Calu3 (cell line): Measurements from ENCODE around the gene TMPRSS11F. TPM values are rescaled to one million over a fixed set of nuclear protein-coding genes. Genes with fewer than 3 reads are reported as not detected.

ENCODE experiments used
- BruUV-seq: library from RNA; stranded (reverse); fragments of 400-500 nt; replicated peaks from 2 replicates; lab custom pipeline; 2021; lab: Mats Ljungman, UMichigan
- CTCF ChIA-PET: fragments of 300-600 bp; sonication (Branson Sonifier 250); formaldehyde crosslinking; loops from one replicate; lab custom pipeline; 2022; ENCODE audit warnings: antibody characterized with exemption; lab: Charles Lee
- DNase-seq: peaks from one replicate; pipeline ENCODE4 v3.0.0; 2022
- H3K27ac Mint-ChIP-seq: one replicate; pipeline ENCODE4 v1.8.0; 2022; ENCODE audit warnings: mixed read lengths; ENCODE audit not compliant: unreplicated experiment
- H3K27me3 Mint-ChIP-seq: one replicate; pipeline ENCODE4 v1.8.0; 2022; ENCODE audit warnings: mixed read lengths; ENCODE audit not compliant: unreplicated experiment
- H3K36me3 Mint-ChIP-seq: one replicate; pipeline ENCODE4 v1.8.0; 2022; ENCODE audit warnings: mild to moderate bottlenecking, moderate library complexity, mixed read lengths; ENCODE audit not compliant: insufficient read depth, unreplicated experiment
- H3K4me1 Mint-ChIP-seq: one replicate; pipeline ENCODE4 v1.8.0; 2022; ENCODE audit warnings: mild to moderate bottlenecking, low read depth, mixed read lengths; ENCODE audit not compliant: unreplicated experiment
- H3K4me3 Mint-ChIP-seq: one replicate; pipeline ENCODE4 v1.8.0; 2022; ENCODE audit warnings: mild to moderate bottlenecking, low read depth, moderate library complexity, mixed read lengths; ENCODE audit not compliant: unreplicated experiment
- H3K9me3 Mint-ChIP-seq: one replicate; pipeline ENCODE4 v1.8.0; 2022; ENCODE audit warnings: low read depth, mixed read lengths; ENCODE audit not compliant: unreplicated experiment
- CTCF ChIP-seq: fragments of 200-600 bp; IDR thresholded peaks from one replicate; pipeline ENCODE4 v1.8.0; 2022; ENCODE audit warnings: antibody characterized with exemption; ENCODE audit not compliant: unreplicated experiment
- intact Hi-C: fragments of 100-400 bp; cut with micrococcal nuclease; formaldehyde crosslinking; loops from one replicate; pipeline ENCODE4 v1.10.0; 2022; ENCODE audit not compliant: unreplicated experiment
- total RNA-seq: library from RNA; stranded (reverse); gene quantifications from 2 replicates; pipeline ENCODE4 v1.2.3, GENCODE V29; 2022

TMPRSS11F gene
- total RNA-seq, 1 experiment from 2014 or later, result not detected

DNA sequence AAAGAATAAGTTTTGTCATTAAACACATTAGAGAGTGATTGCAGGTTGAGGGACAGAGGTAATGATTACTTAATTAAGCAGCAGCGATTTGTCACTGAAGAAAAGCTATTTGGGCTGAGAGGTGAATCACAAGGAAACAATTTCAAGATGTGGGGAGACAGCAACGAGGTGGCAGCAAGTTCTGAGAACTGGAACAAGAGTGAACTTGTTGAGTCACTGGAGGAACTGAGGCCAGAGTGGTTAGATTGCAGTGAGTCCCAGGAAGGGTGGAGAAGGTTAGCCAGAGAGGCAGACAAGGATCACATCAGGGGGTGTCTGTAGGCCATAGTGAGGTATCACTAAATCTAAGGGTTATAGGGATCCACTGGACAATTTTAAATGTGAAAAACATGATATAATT, 108.5 kb downstream of the TMPRSS11F start:
- H3K27ac Mint-ChIP-seq, result no peak overlapping the region
- H3K36me3 Mint-ChIP-seq, result no peaks in the 10 kb centered on the region
- H3K27me3 Mint-ChIP-seq, result no peaks in the 10 kb centered on the region
- intact Hi-C loops, result no loop called here
- peaks cover 22% of the 10 kb centered on the region for H3K4me1 Mint-ChIP-seq
- H3K9me3 Mint-ChIP-seq, result no peaks in the 10 kb centered on the region
- no peak for TF ChIP-seq CTCF
- no TSS peak for BruUV-seq
- no peak overlapping the region for H3K4me3 Mint-ChIP-seq
- DNase-seq, result peak; percentile 15
- CTCF ChIA-PET, result interaction anchor here (1.0 kb wide), 1 partner anchor 29 kb away, joined by 3 read pairs; no protein-coding TSS in a partner anchor

GRCh38 chr4:68011684-68012083, 118.0 kb downstream of the TMPRSS11F start:
- H3K4me1 Mint-ChIP-seq, result no peaks in the 10 kb centered on the region
- H3K36me3 Mint-ChIP-seq, result no peaks in the 10 kb centered on the region
- intact Hi-C loops, result no loop called here
- H3K27me3 Mint-ChIP-seq, result no peaks in the 10 kb centered on the region
- no peak for TF ChIP-seq CTCF
- no peak overlapping the region for H3K4me3 Mint-ChIP-seq
- CTCF ChIA-PET, result no interaction called here
- H3K9me3 Mint-ChIP-seq, result no peaks in the 10 kb centered on the region
- no TSS peak for BruUV-seq
- no peak overlapping the region for H3K27ac Mint-ChIP-seq
- no peak for DNase-seq

Other genes with a start within 250 kb of the TMPRSS11F start
- not detected in 2 replicates for gene TMPRSS11D, start 245.9 kb downstream of the TMPRSS11F start, total RNA-seq
- gene TMPRSS11A, start 166.4 kb downstream of the TMPRSS11F start, total RNA-seq, result not detected in 2 replicates
- not detected in 2 replicates for gene TMPRSS11B, start 115.8 kb upstream of the TMPRSS11F start, total RNA-seq
- gene YTHDC1, start 220.2 kb upstream of the TMPRSS11F start, total RNA-seq, result 68.6 and 79.4 TPM in 2 replicates